ENCODE data around the gene RECK. TPM values are rescaled to one million over a fixed set of nuclear protein-coding genes. Genes with fewer than 3 reads are reported as not detected.

The RECK gene
- total and polyA plus RNA-seq, 3 donors from 2014 or later: 10.1 to 17.6 (median 15.4) TPM

DNA sequence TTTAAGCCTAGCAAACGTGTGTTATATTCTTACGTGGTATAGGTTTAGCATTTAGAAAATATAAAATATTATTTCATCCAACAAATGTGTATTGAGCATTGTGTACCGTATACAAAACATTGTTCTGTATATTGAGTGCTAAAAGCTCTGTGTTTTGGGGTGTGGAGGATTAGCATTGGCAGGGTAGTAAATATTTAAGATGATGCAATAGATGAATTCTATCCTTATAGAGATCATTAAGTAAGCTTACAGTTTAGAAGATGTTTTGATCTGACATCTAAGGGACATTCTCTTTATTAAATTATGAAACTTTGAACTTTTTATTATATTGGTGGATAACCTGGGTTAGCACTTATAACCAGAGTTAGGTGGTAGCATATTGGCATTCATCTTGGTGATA lies 51.3 kb downstream of the RECK start:
- no peaks in the 10 kb centered on the region for H3K36me3 ChIP-seq (ENCODE audit: low read depth, missing control alignments)
- H3K27ac ChIP-seq: no peak overlapping the region
- no peak for TF ChIP-seq POLR2A (IDR thresholded peaks at IDR 0.05)
- TF ChIP-seq, protein P1, sequence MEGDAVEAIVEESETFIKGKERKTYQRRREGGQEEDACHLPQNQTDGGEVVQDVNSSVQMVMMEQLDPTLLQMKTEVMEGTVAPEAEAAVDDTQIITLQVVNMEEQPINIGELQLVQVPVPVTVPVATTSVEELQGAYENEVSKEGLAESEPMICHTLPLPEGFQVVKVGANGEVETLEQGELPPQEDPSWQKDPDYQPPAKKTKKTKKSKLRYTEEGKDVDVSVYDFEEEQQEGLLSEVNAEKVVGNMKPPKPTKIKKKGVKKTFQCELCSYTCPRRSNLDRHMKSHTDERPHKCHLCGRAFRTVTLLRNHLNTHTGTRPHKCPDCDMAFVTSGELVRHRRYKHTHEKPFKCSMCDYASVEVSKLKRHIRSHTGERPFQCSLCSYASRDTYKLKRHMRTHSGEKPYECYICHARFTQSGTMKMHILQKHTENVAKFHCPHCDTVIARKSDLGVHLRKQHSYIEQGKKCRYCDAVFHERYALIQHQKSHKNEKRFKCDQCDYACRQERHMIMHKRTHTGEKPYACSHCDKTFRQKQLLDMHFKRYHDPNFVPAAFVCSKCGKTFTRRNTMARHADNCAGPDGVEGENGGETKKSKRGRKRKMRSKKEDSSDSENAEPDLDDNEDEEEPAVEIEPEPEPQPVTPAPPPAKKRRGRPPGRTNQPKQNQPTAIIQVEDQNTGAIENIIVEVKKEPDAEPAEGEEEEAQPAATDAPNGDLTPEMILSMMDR (IDR thresholded peaks at IDR 0.05): no peak
- H3K4me3 ChIP-seq: no peak overlapping the region
- WGBS, 2 donors: 88 to 91% methylated on average over 3 of the region's 3 CpGs
- no peaks in the 10 kb centered on the region for H3K4me1 ChIP-seq
- no peak for DNase-seq
- no peaks in the 10 kb centered on the region for H3K27me3 ChIP-seq
- intact Hi-C loops (cut with DNase I; ENCODE audit: low total_unique reads): no loop called here
- H3K9me3 ChIP-seq: no peaks in the 10 kb centered on the region

DNA sequence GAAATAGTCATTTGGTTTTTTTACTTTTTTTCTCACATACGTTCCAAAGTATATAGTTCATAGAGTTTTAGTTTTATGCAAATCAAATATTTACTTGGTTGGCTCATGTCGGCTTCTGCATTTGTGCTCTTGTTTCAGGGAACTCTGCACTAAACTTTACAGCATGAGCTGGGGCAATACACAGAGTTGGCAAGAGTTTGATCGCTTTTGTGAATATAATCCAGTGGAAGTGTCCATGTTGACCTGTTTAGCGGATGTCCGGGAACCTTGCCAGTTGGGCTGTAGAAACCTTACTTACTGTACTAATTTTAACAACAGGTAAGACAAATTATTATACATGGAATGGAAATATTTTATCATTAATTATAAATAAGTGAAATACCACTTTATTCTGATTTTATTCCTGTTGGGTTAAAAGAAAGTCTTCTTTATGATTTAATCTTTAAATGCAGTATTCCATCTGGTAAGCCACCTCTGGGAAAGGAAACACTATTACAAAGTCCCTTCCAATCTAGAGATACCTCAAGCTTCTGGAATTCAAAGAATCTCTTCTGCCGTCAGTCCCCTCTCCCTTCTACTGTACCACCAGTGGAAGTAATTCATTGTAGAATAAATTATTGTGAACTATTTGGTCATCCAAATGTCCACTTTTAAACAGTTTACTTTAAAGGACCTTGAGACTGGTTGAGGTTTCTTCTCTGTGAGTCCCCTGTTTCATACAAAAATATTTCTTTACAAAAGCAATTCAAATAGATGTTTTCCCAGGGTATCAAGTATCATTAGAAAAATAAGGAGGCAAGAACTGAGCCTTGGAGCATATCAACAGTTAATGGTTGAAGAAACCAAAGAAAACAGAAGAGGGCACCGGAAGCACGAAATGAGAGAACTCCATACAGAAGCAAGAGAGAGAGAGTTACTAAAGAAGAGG lies 54.6 kb downstream of the RECK start:
- WGBS, 2 donors: 37 to 49% methylated on average over 8 of the region's 8 CpGs
- Histone ChIP-seq H3K36me3 (ENCODE audit: low read depth, missing control alignments) (no peaks in the 10 kb centered on the region), H3K4me3 (no peak overlapping the region), H3K27ac (no peak overlapping the region), H3K27me3 (no peaks in the 10 kb centered on the region), H3K4me1 (no peaks in the 10 kb centered on the region), H3K9me3 (no peaks in the 10 kb centered on the region)
- no peak for DNase-seq
- TF ChIP-seq, protein P1 (IDR thresholded peaks at IDR 0.05): no peak
- no peak for TF ChIP-seq POLR2A (IDR thresholded peaks at IDR 0.05)
- intact Hi-C loops (cut with DNase I; ENCODE audit: low total_unique reads): no loop called here

DNA sequence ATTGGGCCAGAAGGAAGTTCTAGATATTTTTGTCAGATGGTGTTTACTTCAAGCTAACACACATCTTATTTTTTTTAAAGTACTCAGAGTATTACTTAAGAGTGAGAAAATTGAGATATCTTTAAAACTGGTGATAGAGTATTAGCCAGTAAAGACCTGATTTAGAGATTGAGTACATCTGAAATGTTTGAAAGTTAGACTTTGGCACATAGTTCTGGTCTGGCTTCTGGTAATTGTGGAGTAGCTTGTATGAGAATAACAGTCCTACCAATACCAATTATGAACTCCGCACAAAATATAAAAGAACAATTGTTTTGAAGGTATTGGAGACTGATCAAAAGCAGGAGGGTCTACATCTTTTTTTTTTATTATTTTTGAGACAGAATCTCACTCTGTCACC lies 55.3 kb downstream of the RECK start:
- Histone ChIP-seq H3K4me3 (no peak overlapping the region), H3K9me3 (no peaks in the 10 kb centered on the region), H3K27me3 (no peaks in the 10 kb centered on the region), H3K4me1 (no peaks in the 10 kb centered on the region), H3K27ac (no peak overlapping the region), H3K36me3 (ENCODE audit: low read depth, missing control alignments) (no peaks in the 10 kb centered on the region)
- 92 to 97% methylated on average over 1 of the region's 1 CpG for WGBS, 2 donors
- no peak for DNase-seq
- TF ChIP-seq, protein P1 (IDR thresholded peaks at IDR 0.05): no peak
- TF ChIP-seq POLR2A (IDR thresholded peaks at IDR 0.05): no peak
- intact Hi-C loops (cut with DNase I; ENCODE audit: low total_unique reads): no loop called here

DNA sequence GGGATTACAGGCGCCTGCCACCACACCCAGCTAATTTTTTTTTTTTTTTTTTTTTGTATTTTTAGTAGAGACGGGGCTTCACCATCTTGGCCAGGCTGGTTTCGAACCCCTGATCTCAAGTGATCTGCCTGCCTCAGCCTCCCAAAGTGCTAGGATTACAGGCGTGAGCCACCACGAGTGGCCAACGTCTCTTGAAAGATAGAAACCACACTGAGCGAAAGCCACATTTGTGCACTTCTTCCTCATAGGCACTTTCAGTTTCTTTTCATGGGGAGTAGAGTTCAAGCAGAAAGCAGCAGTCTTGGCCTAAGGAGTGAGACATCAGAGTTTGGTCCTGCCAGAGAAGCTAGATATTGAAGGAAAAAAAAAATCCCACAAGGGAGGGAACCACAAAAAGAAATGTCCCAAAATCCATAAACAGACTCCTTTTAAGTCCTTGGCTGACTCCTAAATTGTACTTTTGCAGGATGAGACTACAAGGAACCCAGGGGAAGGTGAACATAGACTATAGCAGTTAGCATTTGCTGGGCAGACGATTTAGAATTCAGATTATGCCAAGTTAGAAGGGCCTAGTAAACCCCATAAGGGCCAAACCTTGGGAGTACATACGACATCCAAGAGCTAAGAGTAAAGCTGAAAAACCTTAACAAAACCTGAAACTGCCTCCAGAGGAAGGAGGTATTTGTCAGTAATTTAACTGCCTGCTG lies 55.9 kb downstream of the RECK start:
- intact Hi-C loops (cut with DNase I; ENCODE audit: low total_unique reads): no loop called here
- TF ChIP-seq, protein P1 (IDR thresholded peaks at IDR 0.05): no peak
- TF ChIP-seq POLR2A (IDR thresholded peaks at IDR 0.05): no peak
- Histone ChIP-seq H3K36me3 (ENCODE audit: low read depth, missing control alignments) (no peaks in the 10 kb centered on the region), H3K27me3 (no peaks in the 10 kb centered on the region), H3K9me3 (no peaks in the 10 kb centered on the region), H3K4me3 (no peak overlapping the region), H3K4me1 (no peaks in the 10 kb centered on the region), H3K27ac (no peak overlapping the region)
- 95% methylated on average over 9 of the region's 9 CpGs for WGBS, 2 donors
- no peak for DNase-seq
